ENCODE results near the gene ANXA10.
"Not testable (repeated sequence)": the region's sequence is repeated elsewhere in the genome, so short reads cannot be mapped to it uniquely, and the experiment has no call there.

ANXA10 gene, protein sequence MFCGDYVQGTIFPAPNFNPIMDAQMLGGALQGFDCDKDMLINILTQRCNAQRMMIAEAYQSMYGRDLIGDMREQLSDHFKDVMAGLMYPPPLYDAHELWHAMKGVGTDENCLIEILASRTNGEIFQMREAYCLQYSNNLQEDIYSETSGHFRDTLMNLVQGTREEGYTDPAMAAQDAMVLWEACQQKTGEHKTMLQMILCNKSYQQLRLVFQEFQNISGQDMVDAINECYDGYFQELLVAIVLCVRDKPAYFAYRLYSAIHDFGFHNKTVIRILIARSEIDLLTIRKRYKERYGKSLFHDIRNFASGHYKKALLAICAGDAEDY

DNA sequence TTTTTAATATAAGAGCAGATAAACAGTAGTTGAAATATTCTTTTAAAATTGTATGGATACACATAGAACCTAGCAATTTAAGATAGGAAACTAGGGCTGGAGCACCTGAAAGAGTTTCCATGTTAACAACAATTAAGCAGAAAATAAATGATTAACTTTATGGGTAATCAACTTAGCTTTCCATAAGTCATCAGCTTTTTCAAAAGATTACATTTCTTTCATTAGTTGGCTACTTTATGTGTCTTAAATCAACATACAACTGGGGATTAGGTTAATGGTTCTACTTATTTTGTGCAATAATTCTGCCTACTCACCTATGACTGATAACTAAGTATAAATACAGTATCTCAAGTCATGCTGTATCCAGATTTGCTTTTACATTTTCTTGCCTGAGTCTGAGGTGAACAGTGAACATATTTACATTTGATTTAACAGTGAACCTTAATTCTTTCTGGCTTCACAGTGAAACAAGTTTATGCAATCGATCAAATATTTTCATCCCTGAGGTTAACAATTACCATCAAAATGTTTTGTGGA lies at the start of gene ANXA10:
TSS of gene ANXA10 (plus strand) at position 362 of the 537 bp plus-strand sequence. CDS start at position 526, 164 bp downstream.
- DNase-seq (ENCODE audit: low read depth in 2 of 2) = no peak

DNA sequence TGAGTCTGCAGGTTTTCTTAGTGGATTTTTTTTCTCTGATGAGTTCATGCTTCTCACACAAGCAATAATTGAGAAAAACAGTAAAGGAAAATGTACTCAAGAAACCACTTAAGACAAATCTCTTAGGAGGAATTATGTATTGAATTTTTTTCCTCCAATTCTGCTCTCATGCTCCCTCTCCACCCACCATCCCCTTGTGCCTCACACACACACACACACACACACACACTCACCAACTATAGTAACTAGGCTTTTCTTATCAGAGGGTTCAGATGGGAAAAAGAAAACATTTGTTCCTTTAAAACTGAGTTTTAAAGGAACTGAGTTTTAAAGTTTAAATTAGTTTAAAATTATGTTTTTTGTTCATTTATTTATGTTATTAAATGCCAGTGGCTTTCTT lies 47.0 kb upstream of the ANXA10 start:
- DNase-seq (ENCODE audit: low read depth in 2 of 2) = no peak

DNA sequence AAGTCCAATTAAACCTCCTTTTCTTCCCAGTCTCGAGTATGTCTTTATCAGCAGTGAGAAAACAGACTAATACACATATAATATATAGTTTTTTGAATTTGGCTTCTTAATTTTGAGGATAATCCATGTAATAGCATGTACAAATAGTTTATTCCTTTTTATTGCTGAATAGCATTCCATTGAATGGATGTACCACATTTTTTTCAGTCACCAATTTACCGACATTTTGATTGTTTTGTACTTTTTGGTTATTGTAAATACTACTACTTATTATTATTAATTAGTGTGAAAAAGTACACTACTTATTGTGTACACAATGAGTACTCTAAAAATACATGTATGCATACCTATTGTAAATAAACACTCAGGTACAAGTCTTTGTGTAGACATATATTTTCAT lies 42.3 kb upstream of the ANXA10 start:
- DNase-seq (ENCODE audit: low read depth in 2 of 2) = no peak

DNA sequence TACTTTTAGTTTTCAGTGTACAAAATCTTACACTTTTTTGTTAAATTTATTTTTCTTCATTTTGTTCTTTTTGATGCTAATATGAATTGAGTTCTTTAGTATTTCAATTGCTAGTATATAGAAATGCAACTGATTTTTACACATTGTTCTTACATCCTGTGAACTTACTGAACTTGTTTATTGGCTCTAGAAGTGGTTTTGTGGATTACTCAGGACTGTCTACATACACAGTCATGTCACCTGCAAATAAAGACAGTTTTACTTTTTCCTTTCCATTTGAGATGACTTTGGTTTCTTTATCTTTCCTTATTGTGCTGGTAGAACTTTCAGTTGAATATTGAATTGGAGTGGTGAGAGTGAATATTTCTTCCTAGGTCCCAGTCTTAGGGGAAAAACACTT lies 40.8 kb upstream of the ANXA10 start:
- DNase-seq (ENCODE audit: low read depth in 2 of 2) = no peak

DNA sequence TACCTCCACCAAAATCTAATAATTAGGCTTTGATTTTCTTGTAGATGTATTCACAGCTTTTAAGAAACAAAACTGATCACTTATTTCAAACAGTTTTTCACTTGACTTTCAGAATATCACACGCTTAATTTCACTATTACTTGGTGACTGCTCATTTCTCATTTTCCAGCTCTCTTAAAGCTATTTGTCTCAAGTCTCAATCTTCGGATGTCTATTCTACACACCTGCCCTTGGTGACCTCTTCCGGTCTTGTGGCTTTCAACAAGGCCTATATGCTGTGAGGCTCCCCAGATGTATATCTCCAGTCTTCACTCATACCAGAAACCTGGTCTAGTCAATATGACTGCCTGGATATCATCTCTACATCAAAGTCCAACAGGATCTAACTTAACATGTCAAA lies 34.9 kb upstream of the ANXA10 start:
- no peak for DNase-seq (ENCODE audit: low read depth in 2 of 2)

DNA sequence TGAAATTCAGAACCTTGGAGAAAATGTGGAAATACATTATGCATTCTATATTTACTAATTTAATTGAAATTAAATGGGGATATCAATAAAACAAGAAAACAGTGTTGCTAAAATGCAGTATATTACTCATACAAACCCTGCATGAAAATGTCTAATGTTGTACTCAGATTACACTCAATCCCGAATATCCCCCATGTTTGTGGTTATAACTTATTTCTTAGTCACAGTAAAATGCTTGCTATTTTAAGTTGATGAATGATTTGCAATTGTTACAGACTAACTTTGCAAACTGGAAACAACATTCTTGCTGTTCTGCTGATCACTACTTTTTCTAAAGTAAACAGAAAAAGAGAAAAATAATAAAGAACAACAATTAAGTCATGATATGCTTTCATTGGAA lies 33.1 kb upstream of the ANXA10 start:
- DNase-seq (ENCODE audit: low read depth in 2 of 2) = no peak

DNA sequence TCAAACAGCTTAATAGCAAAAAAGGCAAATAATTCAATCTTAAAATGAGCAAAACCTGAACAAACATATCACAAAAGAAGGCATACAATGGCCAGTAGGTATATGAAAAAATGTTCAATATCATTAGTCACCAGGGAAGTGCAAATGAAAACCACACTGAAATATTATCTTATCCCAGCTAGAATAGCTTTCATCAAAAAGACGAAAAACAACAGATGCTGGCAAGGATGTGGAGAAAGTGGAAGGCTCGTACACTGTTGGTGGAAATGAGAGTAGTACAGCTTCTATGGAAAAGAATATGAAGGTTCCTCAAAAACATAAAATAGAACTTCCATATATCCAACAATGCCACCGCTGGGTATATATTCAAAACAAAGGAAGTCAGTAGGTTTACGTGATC lies 29.3 kb upstream of the ANXA10 start:
- DNase-seq (ENCODE audit: low read depth in 2 of 2) = no peak

DNA sequence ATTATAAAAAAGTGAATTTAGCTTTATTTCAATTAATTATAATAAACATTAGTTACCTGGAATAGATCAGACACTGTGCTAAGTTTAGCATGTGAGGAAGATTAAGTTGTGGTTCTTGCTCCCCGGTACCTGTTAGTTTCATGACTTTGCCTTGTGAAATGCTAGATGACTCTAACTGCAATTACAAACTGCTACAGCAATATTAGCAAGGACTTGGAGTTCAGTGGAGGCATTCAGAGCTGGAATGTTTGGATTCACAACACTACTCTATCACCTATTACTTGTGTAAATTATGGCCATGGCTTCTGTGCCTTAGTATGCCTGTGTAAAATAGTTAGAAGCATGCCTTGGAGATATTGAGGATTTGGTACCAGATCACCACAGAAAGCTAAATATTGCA lies 21.4 kb upstream of the ANXA10 start:
- no peak for DNase-seq (ENCODE audit: low read depth in 2 of 2)

DNA sequence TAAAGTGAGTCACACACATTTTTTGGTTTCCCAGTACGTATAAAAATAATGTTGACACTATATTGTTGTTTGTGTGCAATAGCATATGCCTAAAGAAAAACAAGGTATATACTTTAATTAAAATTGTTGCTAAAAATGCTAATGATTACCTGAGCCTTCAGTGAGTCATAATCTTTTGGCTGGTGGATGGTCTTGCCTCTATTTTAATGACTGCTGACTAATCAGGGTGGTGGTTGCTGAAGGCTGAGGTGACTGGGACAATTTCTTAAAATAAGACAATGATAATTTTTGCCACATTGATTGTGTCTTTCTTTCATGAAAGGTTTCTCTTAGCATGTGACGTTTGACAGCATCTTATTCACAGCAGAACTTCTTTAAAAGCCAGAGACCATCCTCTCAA lies 21.0 kb upstream of the ANXA10 start:
- DNase-seq (ENCODE audit: low read depth in 2 of 2) = no peak

DNA sequence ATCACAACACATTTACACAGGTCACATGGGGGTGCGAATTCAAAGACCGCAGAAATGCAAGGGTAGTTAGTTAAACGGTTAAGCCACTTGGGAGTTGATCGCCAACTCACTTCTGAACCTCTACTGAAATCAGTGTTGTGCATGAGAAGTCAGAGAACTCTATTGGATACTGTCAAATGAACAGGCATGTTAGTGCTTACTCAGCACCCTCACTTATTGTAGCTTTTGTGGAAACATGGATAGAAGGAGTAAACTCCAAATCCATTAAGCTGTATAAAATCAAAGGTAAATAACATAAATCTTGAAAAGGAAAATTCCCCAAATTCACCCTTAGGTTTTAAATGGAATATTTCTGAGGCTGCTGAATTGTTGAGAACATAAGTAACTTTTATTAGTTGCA lies 17.5 kb upstream of the ANXA10 start:
- no peak for DNase-seq (ENCODE audit: low read depth in 2 of 2)

DNA sequence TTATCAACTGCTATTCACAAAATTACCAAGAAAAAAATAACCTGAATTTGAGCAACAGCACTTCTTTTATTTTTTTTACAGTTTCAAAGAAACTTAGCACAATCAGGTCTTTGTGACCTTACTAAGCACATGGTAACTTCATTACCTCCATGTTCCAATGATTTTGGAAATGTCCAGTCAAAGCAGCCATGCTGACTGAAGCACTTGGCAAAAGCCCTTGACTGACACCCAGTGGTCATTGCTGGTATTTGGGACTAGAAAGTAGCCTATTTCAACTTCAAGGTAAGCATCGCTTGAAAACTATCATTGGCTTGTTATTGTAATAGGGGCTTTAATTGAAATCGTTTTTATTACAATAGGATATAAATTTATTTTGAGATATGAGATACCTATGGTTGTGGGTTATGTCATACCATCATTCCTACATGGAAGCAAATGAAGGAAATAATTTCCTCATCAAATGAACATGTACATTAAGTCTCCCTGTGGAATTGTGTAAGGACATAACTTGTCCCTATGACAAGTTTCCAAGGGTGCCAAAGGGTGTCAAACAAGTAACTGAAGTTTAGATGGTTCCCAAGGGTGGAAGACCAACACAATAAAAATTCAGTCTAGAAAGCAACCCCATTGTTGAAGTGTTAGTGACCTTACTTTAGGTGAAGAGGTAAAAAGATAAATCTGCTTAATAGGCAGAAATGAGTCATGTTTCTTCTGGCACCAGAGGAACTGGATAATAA lies 15.2 kb upstream of the ANXA10 start:
- peak; percentile 1 to 31 for DNase-seq (ENCODE audit: low read depth in 2 of 2)

DNA sequence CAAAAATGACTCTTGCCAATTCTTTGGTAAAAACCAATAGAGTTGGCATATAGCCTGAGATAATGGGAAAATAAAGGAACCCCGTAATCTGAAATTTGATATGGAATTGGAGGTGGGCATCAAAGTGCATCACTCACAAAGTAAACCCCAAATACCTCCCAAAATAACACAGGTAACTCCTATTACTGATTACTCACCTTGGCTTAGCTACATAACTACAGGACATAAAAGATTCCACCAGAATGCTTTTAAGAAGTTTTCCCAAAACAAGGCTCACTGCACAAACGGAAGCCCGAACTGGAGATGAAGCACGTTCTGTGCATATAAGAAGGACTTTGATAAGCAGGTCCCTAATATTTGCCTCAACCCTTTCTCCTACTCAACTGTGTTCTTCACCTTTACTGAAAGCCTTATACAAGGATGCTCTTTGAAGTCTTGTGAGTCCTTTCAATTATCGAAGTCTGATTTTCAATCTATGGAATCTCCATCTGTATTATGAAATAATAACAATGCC lies 14.6 kb upstream of the ANXA10 start:
- no peak for DNase-seq (ENCODE audit: low read depth in 2 of 2)

DNA sequence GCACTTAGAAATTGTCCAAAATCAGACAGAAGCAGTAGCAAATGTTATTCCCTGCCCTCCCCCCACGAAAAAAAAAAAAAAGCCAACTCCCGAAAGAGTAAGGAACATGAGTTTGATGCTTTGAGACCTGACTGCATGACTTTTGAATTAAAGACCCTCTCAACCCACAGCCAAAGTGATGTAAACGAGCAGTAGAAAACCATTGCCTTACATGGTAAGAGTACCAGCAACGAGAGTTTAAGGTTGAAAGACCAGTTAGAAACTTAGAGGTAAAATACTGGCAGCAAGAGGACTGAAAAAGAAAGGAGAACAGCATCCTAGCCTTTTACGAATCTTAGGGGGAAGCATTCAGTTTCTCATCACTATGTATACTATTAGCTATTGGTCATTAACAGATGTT lies 10.0 kb upstream of the ANXA10 start:
- DNase-seq (ENCODE audit: low read depth in 2 of 2) = no peak

DNA sequence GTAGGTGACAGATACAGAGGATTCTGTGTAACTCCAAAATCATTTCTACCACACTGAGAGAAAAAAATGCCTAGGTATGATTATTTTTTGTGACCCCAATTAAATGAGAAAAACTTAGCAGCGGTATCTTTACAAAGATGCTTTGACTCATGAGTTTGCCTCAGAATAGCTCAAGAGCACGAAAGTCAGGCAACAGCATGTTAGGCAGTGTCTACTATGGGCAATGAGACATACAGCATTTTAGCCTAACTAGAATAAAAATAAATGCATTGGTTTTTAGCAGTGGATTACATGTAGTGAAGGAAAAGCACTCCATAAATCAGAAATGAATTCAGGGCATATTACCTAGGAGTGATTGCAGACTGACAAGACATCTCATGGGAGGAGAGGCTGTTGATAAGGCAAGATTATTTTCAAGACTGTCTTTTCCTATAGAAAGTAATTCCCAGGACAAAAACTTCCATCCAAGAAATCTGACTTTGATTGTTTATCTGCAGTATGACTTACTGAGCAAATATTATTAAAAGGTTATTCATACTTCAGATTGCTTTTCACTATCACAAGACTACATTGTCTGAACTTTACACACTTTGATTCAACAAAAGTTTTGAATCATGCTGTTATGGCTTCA lies 3.6 kb downstream of the ANXA10 start:
- DNase-seq (ENCODE audit: low read depth in 2 of 2) = no peak

DNA sequence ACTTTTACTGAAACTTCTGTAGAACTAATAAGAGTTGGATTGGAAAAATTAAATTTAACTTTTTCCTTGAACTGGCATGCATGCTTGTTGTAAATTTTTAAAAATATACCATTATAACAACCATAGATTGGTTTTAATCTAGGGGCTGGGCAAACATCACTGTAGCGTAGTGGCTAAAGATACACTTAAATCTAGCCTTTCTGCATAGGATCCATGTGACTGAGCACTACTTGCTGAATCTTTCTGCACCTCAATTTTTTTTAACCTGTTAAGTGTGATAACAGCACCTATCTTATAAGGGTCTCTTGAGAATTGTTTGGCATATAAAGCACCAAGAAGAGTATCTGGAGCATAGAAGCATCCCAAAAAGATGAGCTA lies 4.1 kb downstream of the ANXA10 start:
- no peak for DNase-seq (ENCODE audit: low read depth in 2 of 2)

DNA sequence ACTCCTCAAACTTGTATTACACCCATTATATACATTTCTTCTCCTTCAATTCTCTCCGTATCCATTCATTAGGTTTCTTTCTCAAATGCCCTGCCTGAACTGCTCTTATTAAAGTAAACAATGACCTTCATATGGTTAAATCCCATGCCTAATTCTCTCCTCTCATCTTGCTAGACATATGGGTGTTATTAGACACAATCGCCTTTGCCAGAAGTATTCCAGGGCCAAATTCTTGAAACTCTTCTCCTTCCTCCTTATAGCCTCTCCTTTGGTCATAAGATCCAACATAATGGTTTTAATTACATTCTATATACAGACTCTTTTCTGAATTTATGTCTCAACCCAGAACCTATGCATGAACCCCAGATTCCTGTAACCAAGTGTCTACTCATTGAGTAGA lies 4.8 kb downstream of the ANXA10 start:
- no peak for DNase-seq (ENCODE audit: low read depth in 2 of 2)

DNA sequence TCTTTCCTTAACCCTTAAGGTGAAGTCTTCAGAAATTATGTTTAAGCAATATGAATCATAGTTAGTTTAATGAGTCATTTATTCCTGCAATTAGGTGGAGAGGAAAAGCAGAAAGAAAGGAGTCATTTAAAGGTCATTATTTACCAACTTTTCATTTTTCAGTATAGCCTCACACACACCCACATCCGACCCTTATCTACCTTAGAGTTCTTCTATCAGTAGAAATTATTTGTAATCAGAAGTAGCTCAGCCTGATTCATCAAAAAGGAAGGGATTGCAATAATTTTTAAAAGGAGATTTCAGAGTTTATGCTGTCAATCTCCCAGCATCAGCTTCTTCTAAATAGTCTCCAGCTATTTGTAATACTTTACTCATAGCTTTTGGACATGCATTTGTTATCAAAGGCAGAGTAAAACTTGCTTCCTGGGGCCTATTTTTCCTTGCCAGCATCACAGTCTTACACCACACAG lies 5.9 kb downstream of the ANXA10 start:
- no peak for DNase-seq (ENCODE audit: low read depth in 2 of 2)

DNA sequence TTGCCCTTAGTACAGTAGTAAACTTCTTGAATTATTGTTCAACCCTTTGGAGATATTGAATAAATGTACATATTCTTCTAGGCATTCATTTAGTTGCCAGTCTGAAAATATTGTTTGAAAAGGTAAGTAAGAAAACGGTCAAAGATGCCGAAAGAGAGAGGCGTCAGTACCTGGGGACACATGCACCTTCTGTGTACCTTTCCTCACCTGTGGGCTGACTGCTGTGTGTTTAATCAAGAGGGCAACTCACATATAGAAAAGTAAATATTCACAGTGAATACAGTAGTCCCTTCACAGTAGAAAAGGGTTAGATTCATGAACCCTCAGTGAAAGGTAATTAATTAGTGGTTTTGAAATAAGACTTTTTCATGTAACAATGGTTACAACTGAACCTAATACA lies 6.9 kb downstream of the ANXA10 start:
- no peak for DNase-seq (ENCODE audit: low read depth in 2 of 2)

DNA sequence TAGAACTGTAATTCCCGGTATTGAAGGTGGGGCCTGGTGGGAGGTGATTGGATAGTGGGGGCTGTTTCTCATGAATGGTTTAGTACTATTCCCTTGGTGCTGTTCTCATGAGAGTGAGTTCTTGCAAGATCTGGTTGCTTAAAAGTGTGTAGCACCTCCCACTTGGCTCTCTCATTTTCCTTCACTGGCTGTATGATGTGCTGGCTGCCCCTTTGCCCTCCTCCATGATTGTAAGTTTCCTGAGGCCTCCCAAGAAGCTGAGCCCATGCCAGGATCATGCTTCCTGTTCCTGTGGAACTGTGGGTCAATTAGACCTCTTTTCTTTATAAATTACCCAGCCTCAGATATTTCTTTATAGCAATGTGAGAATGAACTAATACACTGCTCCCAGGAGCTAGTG lies 8.7 kb downstream of the ANXA10 start:
- no peak for DNase-seq (ENCODE audit: low read depth in 2 of 2)

DNA sequence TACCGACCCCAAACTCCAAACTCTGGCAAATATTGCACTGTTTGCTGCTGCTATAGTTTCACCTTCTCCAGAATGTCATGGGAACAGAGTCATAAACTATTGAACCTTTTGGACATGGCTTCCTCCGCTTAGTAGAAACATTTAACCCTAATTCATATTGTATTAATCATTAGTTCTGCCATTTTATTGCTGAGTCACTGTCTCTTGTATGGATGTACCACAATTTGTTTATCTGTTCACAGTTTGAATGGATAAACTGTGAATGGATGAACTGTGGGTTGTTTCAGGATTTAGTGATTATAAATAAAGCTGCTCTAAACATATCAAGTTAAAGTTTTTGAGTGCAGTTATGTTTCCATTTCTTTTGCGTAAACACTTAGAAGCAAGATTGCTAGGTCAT lies 10.1 kb downstream of the ANXA10 start:
- no peak for DNase-seq (ENCODE audit: low read depth in 2 of 2)

DNA sequence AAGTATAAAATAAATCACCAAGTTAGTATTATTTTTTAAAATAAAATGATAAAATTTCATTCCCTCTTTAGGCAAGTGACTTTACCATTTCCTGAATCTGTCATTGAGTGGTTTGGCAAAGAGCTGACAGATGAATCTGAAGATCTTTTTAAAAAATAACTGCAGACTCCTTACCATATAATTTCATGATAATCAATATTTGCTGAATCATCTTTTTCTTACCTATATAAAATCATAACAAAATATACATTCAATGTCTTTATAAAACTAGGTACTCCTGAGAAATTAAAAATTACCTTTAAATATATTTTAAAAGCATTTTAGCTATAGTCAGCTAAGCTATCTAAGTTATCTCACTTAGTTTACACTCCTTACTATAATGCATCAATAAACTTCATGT lies 17.2 kb downstream of the ANXA10 start:
- no peak for DNase-seq (ENCODE audit: low read depth in 2 of 2)

DNA sequence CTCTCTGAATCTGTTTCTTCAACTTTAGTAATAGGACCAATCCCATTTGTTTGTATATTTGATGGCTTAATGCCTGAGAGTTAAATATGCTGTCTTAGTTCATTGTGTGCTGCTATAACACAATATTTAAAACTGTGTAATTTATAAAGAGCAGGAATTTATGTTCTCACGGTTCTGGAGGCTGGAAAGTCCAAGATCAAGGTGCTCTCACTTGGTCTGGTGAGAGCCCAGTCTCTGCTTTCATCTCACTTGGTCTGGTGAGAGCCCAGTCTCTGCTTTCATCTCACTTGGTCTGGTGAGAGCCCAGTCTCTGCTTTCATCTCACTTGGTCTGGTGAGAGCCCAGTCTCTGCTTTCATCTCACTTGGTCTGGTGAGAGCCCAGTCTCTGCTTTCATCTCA lies 20.7 kb downstream of the ANXA10 start:
- DNase-seq (ENCODE audit: low read depth in 2 of 2) = not testable (repeated sequence)

All from stimulated activated CD4-positive, alpha-beta T cell treated with anti-CD3 and anti-CD28 coated beads, Interleukin-15, amount 100 ng/mL, for 48 hours (primary cell).